K562 (cell line): Measurements from ENCODE around the gene SUPT16H.

ENCODE experiments used
- COPS2 ChIP-seq: fragments of 450-650 bp; conservative IDR thresholded peaks from 2 replicates; pipeline ENCODE4 v1.6.1; 2016; ENCODE audit warnings: mild to moderate bottlenecking, moderate library complexity
- CTCF ChIP-seq, 3 experiments: IDR thresholded peaks in 2 of 3; conservative IDR thresholded peaks in 1 of 3; 2 replicates each; pipeline ENCODE4 v1.5.1; 2011 to 2012; ENCODE audit warnings: low read length in 3 of 3, mild to moderate bottlenecking in 3 of 3, control low read depth in 2 of 3, improper control_type of control experiment in 1 of 3, inconsistent platforms in 1 of 3, low read depth in 1 of 3, mixed read lengths in 1 of 3, moderate library complexity in 1 of 3; ENCODE audit not compliant: insufficient read depth in 2 of 3
- ELF1 ChIP-seq: fragments of 200-800 bp; sonication (Bioruptor generic); IDR thresholded peaks from 2 replicates; pipeline ENCODE4 v1.6.1; 2016; ENCODE audit warnings: missing genetic modification characterization, missing compliant biosample characterization
- EP300 ChIP-seq: IDR thresholded peaks from 2 replicates; pipeline ENCODE4 v1.6.1; 2012; ENCODE audit warnings: low read length, improper control_type of control experiment
- GATA2 ChIP-seq: sonication (generic); formaldehyde crosslinking; IDR thresholded peaks from 2 replicates; pipeline ENCODE4 v1.4.0; 2020; ENCODE audit warnings: mild to moderate bottlenecking, missing genetic modification reagents
- SP1 ChIP-seq: sonication (generic); formaldehyde crosslinking; IDR thresholded peaks from 2 replicates; pipeline ENCODE4 v1.8.1; 2022; ENCODE audit warnings: mild to moderate bottlenecking, missing genetic modification reagents
- TAF1 ChIP-seq: IDR thresholded peaks from 2 replicates; pipeline ENCODE4 v1.6.1; 2011; ENCODE audit warnings: mild to moderate bottlenecking, low read length, moderate library complexity; ENCODE audit not compliant: insufficient read depth, control insufficient read depth, severe bottlenecking; ENCODE audit errors: extremely low read depth
- ZC3H11A ChIP-seq: IDR thresholded peaks from 2 replicates; pipeline ENCODE4 v1.6.1; 2012; ENCODE audit warnings: low read depth, low read length, improper control_type of control experiment
- ZNF644 ChIP-seq: fragments of 200-800 bp; sonication (Bioruptor generic); IDR thresholded peaks from 2 replicates; pipeline ENCODE4 v1.6.1; 2016; ENCODE audit warnings: low read depth, missing genetic modification characterization, missing compliant biosample characterization
- ZNF830 ChIP-seq: fragments of 250-450 bp; sonication (Bioruptor Pico); IDR thresholded peaks from 2 replicates; pipeline ENCODE4 v1.5.0; 2021; ENCODE audit warnings: mild to moderate bottlenecking
- TF ChIP-seq, protein P1 (sequence below), 2 experiments: fragments of 450-650 bp; conservative IDR thresholded peaks; 2 replicates each; pipeline ENCODE4 v1.6.1; 2017; ENCODE audit warnings: mild to moderate bottlenecking in 2 of 2, moderate library complexity in 2 of 2
- TF ChIP-seq, protein P2 (sequence below): fragments of 250-450 bp; sonication (Bioruptor Pico); IDR thresholded peaks from 2 replicates; pipeline ENCODE4 v1.8.0; 2021; ENCODE audit warnings: moderate library complexity, mild to moderate bottlenecking, inconsistent platforms

GRCh38 chr14:21320913-21321312 lies 62.9 kb downstream of the SUPT16H start:
- TF ChIP-seq TAF1 (no peak), SP1 (no peak), ZNF644 (tag) (no peak), EP300 (no peak), COPS2 (no peak), CTCF (IDR thresholded peaks at IDR 0.05 in 2 of 3, conservative IDR thresholded peaks at IDR 0.05 in 1 of 3; ENCODE audit: insufficient read depth in 2 of 3, low read depth in 1 of 3, low read length in 3 of 3) (no peak), ZC3H11A (no peak), ZNF830 (CRISPR knock-in tag) (no peak), GATA2 (CRISPR knock-in tag) (no peak), ELF1 (tag) (no peak)
- TF ChIP-seq, protein P1, sequence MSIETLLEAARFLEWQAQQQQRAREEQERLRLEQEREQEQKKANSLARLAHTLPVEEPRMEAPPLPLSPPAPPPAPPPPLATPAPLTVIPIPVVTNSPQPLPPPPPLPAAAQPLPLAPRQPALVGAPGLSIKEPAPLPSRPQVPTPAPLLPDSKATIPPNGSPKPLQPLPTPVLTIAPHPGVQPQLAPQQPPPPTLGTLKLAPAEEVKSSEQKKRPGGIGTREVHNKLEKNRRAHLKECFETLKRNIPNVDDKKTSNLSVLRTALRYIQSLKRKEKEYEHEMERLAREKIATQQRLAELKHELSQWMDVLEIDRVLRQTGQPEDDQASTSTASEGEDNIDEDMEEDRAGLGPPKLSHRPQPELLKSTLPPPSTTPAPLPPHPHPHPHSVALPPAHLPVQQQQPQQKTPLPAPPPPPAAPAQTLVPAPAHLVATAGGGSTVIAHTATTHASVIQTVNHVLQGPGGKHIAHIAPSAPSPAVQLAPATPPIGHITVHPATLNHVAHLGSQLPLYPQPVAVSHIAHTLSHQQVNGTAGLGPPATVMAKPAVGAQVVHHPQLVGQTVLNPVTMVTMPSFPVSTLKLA (conservative IDR thresholded peaks at IDR 0.05) = no peak
- TF ChIP-seq, protein P2, sequence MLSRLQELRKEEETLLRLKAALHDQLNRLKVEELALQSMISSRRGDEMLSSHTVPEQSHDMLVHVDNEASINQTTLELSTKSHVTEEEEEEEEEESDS (CRISPR knock-in tag) = no peak
